SU-DHL-6 (cell line): Measurements from ENCODE around the gene MYPN.

Experiments used
- H2AFZ ChIP-seq: fragments of 200-600 bp; sonication (generic); 2 replicates; pipeline ENCODE4 v1.6.1; 2014; ENCODE audit warnings: low read depth, mild to moderate bottlenecking, moderate library complexity, mixed read lengths, antibody characterized with exemption, low read length; ENCODE audit not compliant: severe bottlenecking
- H3F3A ChIP-seq: fragments of 200-600 bp; shearing (Covaris generic); 2 replicates; pipeline ENCODE4 v1.6.0; 2016; ENCODE audit warnings: antibody characterized with exemption, mild to moderate bottlenecking; ENCODE audit not compliant: insufficient read depth
- H3K27ac ChIP-seq: fragments of 200-600 bp; sonication (generic); 2 replicates; pipeline ENCODE4 v1.5.1; 2016; ENCODE audit warnings: low read depth, mild to moderate bottlenecking, low read length, moderate library complexity, mixed read lengths
- H3K27me3 ChIP-seq: fragments of 200-600 bp; sonication (generic), shearing (Covaris generic); 2 replicates; pipeline ENCODE4 v1.6.0; 2014; ENCODE audit warnings: mild to moderate bottlenecking, low read length
- H3K36me3 ChIP-seq: fragments of 200-600 bp; sonication (generic); 2 replicates; pipeline ENCODE4 v1.6.1; 2014; ENCODE audit warnings: mild to moderate bottlenecking, low read length, mixed read lengths
- H3K4me2 ChIP-seq: fragments of 300-600, 200-600 bp; shearing (Covaris generic), sonication (generic); 2 replicates; pipeline ENCODE4 v1.6.0; 2014; ENCODE audit warnings: low read length, low read depth, mild to moderate bottlenecking; ENCODE audit not compliant: poor library complexity, severe bottlenecking
- H3K4me3 ChIP-seq: fragments of 200-600 bp; sonication (generic); 2 replicates; pipeline ENCODE4 v1.5.1; 2014; ENCODE audit warnings: antibody characterized with exemption, low read length, mild to moderate bottlenecking, mixed read lengths; ENCODE audit not compliant: insufficient read depth, poor library complexity, severe bottlenecking
- H3K79me2 ChIP-seq: fragments of 200-600 bp; sonication (generic); 2 replicates; pipeline ENCODE4 v1.6.1; 2014; ENCODE audit warnings: mild to moderate bottlenecking, low read length, moderate library complexity; ENCODE audit not compliant: insufficient read depth
- H3K9ac ChIP-seq: fragments of 200-600 bp; sonication (generic); 2 replicates; pipeline ENCODE4 v1.7.0; 2014; ENCODE audit warnings: mild to moderate bottlenecking, low read length
- H3K9me2 ChIP-seq: fragments of 200-600 bp; sonication (generic); replicated peaks from 2 replicates; pipeline ENCODE4 v1.6.1; 2014; ENCODE audit warnings: low read length; ENCODE audit not compliant: insufficient read depth
- H3K9me3 ChIP-seq: fragments of 200-600 bp; sonication (generic); 2 replicates; pipeline ENCODE4 v1.6.1; 2014; ENCODE audit warnings: low read length, mixed read lengths; ENCODE audit not compliant: insufficient read depth
- H4K20me1 ChIP-seq: fragments of 200-600 bp; sonication (generic); 2 replicates; pipeline ENCODE4 v1.6.1; 2014; ENCODE audit warnings: low read depth, mild to moderate bottlenecking, antibody characterized with exemption, low read length, moderate library complexity, mixed read lengths
- CTCF ChIP-seq: fragments of 200-600 bp; sonication (generic); IDR thresholded peaks from one replicate; pipeline ENCODE4 v1.5.1; 2017; ENCODE audit warnings: antibody characterized with exemption, mild to moderate bottlenecking, low read length, moderate library complexity; ENCODE audit not compliant: insufficient read depth, poor library complexity, severe bottlenecking
- EZH2phosphoT487 ChIP-seq: fragments of 200-600 bp; sonication (generic), shearing (Covaris generic); conservative IDR thresholded peaks from 2 replicates; pipeline ENCODE4 v1.6.1; 2018; ENCODE audit warnings: mild to moderate bottlenecking, antibody characterized with exemption, low read length, moderate library complexity, mixed read lengths

MYPN gene

GRCh38 chr10:68084469-68084868 lies 24.8 kb upstream of the MYPN start:
- H3K9ac ChIP-seq = no peak overlapping the region
- H3K79me2 ChIP-seq = no peaks in the 10 kb centered on the region
- no peaks in the 10 kb centered on the region for H3K9me3 ChIP-seq
- no peaks in the 10 kb centered on the region for H4K20me1 ChIP-seq
- H3K4me2 ChIP-seq = no peak overlapping the region
- H3K9me2 ChIP-seq = no peaks in the 10 kb centered on the region
- no peak overlapping the region for H3K27ac ChIP-seq
- H2AFZ ChIP-seq = no peak overlapping the region
- H3K27me3 ChIP-seq = no peaks in the 10 kb centered on the region
- H3K36me3 ChIP-seq = no peaks in the 10 kb centered on the region
- H3K4me3 ChIP-seq = no peak overlapping the region
- no peaks in the 10 kb centered on the region for H3F3A ChIP-seq
- TF ChIP-seq EZH2phosphoT487 (no peak), CTCF (no peak)

GRCh38 chr10:68086011-68086410 lies 23.3 kb upstream of the MYPN start:
- H3K4me3 ChIP-seq = no peak overlapping the region
- no peak overlapping the region for H3K9ac ChIP-seq
- no peak overlapping the region for H3K27ac ChIP-seq
- H3F3A ChIP-seq = no peaks in the 10 kb centered on the region
- no peaks in the 10 kb centered on the region for H3K36me3 ChIP-seq
- no peaks in the 10 kb centered on the region for H3K27me3 ChIP-seq
- H3K4me2 ChIP-seq = no peak overlapping the region
- H2AFZ ChIP-seq = no peak overlapping the region
- H3K79me2 ChIP-seq = no peaks in the 10 kb centered on the region
- no peaks in the 10 kb centered on the region for H3K9me2 ChIP-seq
- H3K9me3 ChIP-seq = no peaks in the 10 kb centered on the region
- TF ChIP-seq CTCF (no peak), EZH2phosphoT487 (no peak)
- no peaks in the 10 kb centered on the region for H4K20me1 ChIP-seq

DNA sequence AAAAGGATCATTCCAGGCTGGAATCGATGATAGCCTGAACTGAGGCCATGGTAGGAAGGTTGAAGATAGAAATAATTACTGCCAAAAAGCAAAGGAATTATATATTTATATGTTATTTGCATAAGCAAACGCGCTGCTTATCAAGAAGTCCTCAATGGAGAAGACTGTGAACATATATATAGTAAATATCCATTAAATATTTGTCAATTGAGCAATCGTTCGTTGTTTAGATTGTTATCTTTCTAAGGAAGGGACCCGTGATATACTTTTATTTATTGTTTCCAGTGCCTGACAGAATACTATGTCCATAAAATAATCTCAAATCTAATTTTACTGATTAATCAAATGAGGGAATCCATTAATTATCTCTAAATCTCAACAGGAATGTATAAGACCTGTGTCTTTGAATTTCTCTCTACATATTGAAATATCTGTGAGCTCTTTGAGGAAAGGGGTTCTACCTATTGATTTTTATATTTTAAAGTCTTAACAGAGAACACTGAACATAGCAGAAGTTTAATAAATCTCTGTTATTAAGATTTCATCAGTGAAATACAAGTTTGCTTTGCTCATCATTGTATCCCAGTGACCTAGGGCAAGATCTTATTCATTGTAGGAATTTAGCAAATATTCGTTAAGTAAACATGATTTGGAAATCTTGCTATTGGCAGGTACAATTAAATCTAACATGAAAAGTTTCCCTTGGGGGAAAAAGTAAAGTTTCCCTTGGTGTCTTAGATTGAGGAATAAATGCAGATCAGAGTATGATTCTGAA lies 22.2 kb upstream of the MYPN start:
- Histone ChIP-seq H3K4me3 (no peak overlapping the region), H3K9ac (no peak overlapping the region), H3K9me3 (no peaks in the 10 kb centered on the region), H3K27ac (no peak overlapping the region), H2AFZ (no peak overlapping the region), H3F3A (no peaks in the 10 kb centered on the region), H3K79me2 (no peaks in the 10 kb centered on the region), H3K27me3 (no peaks in the 10 kb centered on the region), H3K9me2 (no peaks in the 10 kb centered on the region), H3K36me3 (no peaks in the 10 kb centered on the region), H3K4me2 (no peak overlapping the region), H4K20me1 (no peaks in the 10 kb centered on the region)
- TF ChIP-seq CTCF = no peak
- no peak for TF ChIP-seq EZH2phosphoT487
